HG03521 (cell line): ENCODE measurements around the gene SLC41A3.

Experiments used
- ATAC-seq: cut with Tn5 transposase; IDR thresholded peaks from one replicate; pipeline ENCODE4 v1.9.1; 2021; ENCODE audit warnings: mild to moderate bottlenecking, moderate library complexity; ENCODE audit not compliant: unreplicated experiment

SLC41A3 gene

DNA sequence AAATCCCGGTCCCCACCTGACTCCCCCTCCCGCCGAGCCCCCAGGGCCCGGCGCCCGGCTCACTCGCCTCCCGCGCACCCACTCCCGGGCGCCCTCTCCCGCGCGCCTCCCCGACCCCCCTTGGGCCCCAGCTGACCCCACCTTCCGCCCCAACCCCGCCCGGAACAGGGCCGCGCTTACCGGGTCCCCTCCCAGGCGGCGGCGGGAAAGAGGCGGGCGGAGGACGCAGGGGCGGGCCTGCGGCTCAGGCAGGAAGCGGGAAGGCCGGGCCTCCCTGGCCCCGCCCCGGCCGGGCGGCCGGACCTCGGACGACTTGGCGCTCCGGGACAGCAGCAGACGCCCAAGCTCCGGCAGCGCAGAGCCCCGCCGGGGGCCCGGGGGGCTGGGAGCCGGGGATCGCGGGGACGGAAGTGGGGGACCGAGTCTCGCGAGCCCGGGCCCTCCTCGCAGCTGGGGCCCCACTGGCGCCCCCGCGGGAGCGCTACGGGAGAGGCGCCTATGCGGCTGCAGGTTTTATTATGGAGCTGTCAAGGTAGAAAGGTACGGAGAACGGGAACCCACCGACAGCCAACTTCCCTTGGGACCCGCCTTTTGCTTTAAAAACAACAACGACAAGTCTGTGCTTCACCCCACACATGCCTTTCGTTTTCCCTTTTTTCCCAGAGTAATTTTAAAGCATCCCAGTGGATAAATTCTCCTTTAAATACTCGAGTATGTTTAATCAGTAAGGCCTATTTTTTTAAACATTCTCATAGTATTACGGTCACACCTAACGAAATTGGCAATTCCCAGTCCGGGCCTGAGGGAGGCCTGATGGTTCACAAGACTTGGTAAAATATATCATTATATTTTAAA is at the start of gene SLC41A3:
TSS of gene SLC41A3 (minus strand) at position 212 of the 855 bp plus-strand sequence. CDS start 15,905 bp downstream, outside the sequence.
- peak; percentile 94 for ATAC-seq

DNA sequence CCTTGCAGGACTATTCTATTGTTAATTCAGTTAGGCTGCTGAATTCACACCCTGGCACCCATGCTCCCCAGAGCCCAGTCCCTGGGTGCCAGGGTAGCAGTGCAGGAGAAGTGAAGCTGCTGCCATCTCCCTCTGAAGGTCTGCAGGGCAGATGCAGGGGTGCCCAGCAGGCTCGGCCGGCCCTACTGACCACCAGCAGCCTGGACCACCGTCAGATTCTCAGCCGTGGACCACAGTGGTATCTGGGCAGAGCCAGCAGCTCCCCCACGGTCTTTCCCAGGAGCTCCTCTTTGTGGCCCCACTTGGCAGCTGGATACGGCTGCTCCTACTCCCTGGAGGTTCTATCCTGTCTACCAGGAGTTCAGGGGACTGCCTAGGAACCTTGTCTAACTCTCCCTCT is 49.7 kb upstream of the SLC41A3 start:
- ATAC-seq = no peak

DNA sequence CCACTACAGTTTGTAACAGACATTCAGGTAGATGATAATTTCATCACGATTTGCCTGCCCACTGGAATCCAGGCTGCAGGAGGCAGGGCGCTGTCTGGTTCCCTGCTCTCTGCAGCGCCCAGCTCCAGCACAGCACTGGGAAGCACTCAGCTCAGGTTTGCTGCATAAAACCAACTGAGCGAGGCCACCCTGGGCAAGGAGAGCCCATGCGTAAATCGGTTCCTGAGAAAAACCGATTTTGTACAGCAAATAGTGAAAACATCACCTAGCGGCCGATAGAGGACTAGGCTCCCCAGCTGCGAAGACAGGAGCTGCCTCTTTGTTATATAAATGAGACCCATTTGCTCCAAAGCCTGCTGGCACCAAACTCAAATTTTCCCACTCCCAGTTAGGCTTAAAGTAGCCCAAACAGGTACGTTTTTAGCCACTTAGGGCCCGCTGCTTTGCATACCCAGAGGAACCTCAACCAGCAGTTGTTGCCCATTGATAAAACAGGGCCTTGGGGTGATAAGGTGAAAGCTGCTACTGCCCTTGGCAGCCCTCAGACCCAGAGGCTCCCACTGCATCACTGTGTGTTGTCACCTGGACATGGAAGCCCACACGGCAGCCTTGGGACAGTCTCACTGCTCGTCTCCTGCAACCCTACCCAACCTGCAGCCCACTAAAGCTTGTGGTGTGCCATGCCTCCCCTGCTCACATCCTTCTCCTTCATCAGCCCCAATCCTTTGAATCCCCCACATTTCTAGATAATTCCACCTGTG is 49.0 kb upstream of the SLC41A3 start:
- ATAC-seq = no peak

DNA sequence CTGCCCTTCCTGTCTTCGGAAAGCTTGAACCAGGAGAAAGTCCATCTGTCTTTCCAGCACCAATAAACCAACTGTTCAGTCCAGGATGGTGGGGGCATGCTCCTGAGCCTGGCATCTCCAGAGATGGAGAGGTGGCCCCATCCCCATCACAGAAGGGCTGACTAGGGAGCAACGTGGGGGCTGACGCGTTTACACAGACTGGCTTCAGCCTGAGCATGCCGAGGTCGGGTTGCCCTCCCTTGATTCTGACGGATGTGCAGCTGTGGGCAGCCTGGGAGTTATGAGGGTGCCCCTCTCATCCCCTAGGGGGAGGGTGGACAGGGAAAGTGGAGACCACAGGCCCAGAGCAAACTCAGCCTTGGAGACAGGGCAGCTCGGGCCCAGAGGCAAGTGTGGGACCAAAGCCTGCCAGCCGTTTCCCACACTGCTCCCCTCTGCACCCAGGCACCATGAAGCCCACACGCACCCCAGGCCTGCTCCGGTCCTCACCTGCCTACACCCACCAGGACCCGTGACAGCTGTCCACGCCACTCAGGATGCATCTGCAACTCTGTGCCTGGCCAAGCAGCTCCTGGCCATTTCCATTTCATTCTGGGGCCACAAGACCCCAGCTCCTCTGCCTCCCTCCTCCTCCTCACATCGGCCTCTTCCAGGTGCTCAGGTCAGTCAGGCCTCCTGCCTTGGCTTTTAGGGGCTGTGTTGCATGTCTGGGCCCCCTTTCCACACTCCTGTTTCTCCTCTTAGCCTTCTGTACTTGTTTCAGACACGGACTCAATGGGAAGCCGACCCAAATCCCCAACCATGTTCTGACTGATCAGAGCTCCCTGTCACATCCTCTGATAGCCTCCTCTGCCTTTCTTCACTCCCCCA is 48.2 kb upstream of the SLC41A3 start:
- ATAC-seq = no peak

DNA sequence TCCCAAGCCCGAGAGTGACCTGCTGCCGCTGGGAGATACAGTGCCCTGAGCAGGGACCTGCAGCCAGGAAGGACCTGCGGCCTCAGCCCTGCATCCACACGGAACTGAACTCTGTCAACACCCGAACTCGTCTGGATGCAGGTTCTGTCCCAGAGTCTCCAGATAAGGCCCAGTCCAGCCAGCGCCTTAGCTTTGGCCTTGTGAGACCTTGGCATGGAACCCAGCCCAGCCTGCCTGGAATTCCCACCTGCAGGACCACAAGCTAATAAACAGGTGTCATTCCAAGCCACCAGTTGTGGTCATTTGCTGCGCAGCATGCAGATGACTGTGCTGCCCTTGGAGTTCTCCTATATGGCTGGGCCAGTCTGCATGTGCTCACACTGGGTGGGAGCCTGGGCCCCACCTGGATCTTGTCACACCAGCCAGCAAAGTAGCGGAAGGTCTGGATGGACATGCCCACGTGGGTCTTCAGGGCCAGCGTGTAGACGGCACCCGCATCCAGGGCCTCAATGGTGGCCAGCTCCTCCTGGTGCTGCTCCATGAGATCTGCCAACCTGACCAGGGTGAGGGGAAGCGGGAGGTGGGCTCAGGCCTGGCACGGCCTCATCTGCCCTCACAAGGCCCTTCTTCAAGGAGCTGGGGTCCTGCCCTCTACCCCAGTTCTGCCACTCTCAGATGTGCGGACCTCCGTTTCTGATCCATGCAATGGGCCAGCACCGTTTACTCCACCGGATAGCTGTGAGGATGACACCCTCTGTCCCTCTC is 47.2 kb upstream of the SLC41A3 start:
- ATAC-seq = no peak

DNA sequence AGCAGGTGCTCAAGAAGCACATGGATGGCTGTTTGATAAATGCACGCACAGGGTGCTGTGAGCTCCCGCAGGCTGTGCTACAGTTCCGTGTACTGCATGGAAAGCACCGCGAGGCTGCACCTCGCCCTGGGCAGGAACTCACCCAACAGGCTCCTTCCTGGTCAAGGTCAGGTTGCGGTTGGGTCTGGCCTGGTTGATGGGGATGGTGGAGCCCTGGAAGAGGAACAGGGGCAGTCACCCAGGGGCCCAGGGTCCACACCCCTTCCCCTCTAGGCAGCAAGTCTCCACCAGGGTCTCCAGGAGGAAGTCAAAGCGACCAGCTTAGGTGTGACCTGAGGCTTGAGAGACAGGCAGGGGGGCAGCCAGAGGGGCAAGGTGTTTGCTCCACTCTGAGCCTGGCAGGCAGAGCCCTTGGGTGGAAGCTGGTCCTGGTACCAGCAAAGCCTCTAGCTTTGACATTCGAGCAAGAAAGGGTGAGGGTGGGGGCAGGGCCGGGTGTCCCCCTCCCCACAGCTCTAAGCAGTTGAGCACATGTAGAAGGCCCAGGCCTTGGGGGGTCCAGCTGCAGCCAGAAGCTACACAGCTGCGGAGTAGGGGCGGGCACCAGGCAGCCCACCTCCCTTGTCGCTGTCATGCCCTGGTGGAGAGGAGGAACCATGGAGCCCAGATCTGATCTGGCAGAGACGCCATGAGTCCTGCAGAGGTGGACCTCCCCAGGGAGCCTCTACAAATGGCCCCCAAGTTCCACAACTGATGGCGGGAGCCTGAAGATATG is 46.3 kb upstream of the SLC41A3 start:
- no peak for ATAC-seq

DNA sequence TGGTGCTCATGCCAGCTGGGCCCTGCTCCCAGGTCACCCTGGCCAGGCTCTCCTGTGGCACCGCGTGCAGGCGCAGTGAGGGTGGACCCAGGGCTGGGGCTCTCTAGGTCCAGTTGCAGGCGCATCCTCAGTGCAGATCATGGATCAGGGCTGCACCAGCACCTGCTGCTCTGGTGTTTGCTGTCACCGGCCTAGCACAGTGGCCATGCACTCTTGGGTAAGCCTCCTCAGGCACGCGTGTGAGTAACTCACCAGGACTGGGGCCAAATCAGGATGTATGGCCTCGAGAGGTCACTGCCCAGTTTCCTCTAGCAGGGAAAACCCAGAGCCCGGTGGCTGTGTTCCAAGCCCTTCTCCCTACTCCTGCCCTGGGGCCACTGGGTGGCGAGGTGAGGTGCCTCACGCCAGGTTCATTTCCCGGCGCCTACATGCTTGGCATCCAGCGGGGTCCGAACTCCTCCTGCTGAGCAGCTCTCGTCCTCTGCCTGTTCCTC is 45.5 kb upstream of the SLC41A3 start:
- ATAC-seq = no peak

DNA sequence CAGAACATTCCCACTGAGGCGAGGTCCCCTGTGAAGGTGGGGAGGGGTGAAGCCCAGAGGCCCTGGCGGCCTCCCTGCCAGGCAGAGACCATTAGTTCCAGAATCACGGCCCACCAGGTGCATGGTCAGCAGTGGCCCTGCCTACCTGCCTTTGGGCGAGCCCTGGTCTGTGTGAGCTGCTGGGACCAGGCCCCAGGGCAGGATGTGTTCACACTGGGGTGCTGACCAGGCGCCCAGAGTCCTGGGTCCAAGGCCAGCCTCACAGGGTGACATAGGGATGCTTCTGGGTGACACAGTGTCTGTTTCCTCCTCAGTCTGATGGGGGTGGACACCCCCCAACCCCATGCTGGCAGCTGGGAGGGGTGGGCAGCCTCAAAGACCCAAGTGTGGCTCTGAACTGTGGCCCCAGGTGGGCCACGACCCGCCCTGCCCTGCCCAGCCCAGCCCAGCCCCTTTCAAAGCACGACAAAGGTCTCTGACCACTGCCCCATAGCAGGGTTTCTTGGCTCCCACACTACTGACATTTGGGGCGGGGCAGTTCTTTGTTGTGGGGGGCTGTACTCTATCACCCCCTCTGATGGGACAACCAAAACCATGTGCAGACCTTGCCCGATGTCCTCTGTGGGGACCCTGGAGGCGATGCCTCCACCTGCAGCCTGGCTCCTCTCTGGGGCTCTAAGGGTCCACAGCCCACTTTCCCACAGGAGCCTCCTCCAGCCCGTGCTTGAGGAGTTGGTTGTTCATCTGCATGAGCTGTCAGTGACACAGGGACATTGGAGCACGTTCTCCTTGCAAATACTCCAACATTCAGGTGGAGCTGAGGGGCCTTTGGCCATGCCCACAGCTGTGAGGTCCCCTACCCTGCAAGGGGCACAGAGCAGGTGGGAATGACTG is 44.8 kb upstream of the SLC41A3 start:
- no peak for ATAC-seq

DNA sequence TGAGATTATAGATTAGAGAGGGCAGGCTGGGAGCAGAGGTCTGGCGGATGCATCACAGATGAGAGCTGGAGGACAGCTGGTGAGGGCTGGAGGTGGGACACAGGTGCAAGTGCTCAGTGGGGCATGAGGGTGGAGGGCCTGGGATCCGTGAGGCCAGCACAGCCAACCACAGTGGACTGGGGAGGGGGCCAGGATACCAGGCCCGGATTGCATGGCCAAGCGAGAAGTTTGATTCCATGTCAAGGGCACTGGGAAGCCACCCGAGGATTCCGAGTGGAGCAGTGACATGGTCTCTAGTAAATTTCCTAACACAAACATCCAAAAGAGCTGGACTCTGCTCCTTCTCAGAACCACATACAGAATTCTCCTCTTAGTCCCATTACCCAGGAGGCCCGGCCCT is 44.0 kb upstream of the SLC41A3 start:
- no peak for ATAC-seq

DNA sequence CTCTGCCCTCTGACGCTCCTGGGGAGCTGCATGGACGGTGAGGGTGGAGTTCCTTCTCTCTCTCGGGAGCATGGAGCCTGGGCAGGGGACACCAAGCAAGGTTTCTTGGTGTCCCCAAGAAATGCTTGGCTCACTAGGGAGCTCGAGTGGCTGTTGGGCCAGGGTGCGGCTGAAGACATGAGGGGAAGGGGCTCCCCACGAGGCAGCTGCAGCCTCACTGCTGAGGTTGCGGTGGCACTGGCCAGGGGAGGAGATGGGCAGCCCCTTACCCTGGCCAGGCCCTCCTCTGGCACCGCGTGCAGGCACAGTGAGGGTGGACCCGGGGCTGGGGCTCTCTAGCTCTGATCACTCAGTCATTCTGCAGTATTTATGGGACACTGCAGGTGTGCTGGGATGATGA is 43.5 kb upstream of the SLC41A3 start:
- no peak for ATAC-seq

DNA sequence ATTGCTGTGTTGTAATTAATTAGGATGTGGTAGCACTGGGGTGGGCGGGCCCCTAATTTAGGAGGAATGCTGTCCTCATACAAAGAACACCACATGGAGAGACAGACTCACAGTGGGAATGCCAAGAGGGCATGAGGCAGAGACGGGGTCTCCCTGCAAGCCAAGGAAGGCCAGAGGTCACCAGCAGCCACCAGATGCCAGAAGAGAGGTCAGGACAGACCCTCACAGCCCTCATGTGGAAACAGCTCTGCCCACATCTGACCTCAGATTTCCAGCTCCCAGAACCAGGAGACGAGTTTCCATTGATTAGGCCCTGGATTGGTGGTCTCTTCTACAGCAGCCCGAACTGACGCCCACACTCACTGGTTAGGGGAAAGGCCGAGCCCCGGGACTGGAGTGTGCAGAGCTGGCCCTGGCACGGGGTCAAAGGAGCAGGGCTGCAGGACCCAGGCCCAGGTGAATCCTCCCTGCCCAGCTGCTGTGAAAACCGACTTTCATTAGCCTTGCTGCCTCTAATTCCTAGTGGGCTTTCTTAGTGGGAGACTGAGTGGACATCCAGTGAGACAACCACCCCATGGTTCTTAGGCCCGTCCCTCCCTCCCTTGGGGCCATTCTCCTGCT is 43.0 kb upstream of the SLC41A3 start:
- no peak for ATAC-seq

DNA sequence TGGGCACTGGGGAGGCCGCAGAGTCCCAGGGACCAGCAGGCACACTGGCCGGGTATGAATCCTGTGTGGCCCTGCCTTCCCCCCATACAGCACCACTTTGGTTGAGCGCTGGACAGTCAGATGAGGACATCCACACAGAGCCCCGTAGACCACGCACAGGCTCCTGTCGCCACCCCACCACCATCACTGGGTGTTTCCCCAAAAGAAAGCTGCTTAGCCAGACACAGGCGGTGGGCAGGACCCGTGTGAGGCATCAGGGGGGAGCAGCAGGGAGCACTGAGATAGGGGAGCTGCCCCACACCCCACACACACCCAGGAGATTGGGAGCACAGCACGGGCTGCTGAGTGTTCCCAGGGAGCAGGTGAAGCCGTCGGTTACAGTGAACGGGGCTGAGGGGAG is 42.4 kb upstream of the SLC41A3 start:
- ATAC-seq = no peak

DNA sequence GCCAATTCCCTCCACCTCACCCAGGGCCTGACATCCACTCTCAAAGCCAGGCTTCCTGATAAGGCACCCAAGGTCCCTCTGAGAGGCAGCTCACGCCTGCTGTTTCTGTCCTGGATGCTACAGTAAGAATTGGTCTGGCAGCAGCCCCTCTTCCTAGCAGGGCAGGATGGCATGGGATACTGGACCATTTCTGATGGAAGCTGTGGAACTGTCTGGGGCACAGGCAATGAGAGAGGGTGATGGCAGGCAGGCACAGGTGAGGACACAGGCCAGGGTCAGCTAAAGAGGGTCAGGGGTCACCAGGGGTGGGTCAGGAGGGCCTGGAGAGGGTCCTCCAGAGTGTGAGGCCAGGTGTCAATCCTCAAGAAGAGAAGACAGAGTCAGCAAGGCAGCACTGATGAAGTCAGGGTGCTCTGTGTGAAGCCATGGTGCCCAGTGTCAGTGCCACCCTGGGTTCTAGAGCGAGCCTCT is 41.9 kb upstream of the SLC41A3 start:
- no peak for ATAC-seq

DNA sequence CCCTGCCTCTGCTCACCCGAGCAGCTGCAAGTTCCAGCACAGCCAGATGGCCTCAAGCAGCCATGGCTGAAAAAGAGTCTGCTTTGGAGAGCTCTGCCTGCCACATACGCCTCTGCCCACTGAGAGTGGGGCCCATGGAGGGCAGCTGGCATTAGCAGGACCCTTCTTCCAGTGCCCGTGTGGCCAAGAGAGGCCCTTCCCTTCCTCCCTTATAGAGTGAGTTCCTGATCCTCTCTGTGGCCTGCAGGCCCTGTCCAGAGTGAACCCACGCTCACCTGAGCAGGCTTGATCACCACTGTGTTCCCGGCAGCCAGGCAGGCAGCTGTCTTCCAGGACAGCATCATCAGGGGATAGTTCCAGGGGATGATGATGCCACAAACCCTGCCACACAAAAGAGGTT is 41.4 kb upstream of the SLC41A3 start:
- no peak for ATAC-seq

DNA sequence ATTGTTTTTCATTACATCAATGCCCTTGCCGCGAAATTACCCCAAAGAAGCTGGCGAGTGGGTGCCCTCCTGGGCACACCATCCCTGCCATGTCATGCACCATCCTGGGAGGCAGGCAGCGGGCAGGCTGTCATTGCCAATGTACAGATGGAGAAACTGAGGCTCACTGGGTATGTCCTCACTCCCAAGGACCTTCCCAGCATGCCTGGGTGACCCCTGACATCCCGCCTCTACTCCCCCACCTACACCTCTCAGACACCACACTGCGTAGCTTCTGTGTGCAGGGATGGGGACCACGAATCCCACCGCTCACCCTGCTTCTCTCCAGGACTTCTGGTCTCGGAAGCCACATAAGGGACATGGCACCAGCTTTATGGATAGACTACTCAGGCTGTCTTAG is 41.0 kb upstream of the SLC41A3 start:
- ATAC-seq = no peak

DNA sequence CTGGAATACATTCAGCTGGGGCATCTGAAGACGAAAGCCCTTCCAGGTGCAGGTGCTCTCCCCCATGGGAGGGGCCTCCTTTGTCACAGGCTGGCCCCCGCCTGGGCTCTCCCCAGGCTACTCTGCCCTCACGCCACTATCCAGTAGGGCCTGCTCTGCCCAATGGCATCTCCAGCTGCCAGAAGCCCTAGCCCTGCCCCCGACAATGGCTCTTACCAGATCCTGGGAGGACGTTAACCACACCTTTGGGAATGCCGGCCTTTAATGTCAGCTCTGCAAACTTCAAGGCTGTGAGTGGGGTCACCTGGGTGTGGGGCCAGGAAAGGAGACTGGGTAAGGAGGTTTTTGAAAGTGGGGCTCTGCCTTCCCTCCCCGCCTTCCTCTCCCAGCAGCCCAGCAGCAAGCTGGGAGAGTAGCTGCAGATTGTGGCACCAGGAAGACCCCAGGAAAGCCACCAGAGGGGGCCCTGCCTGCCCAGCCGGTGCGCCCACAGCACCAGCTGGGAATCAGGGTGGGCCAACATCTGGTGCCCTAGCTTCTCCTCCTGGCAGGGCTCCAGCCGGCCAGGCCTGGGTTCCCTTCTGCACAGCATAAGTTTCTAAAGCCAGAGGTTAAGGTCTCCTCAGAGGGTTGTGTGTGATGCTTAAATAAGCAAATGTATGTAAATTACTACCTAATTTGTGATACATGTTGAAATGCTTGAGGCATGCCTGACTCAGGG is 40.4 kb upstream of the SLC41A3 start:
- ATAC-seq = no peak

DNA sequence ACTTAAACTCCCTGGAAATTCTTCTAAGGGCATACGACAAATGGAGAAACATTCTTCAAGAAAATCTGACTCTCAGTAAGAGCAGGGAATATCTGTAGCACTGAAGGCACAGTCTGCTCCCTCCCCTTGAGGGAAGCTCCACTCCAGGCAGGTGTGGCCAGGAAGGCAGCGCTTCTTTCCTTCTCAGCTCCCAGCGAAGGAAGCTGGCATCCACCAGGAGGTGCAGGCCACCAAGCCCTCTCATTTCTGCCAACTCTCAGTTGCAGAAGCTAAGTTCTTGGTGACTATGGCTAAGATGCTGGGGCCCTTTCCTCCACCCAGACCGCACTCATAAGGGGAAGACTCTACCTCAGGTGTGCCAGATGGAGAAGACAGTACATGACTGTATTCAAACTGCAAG is 37.7 kb upstream of the SLC41A3 start:
- ATAC-seq = no peak
